A673 (cell line): ENCODE measurements around the gene LHFPL2.

ENCODE experiments used
- EZH2 ChIP-seq: fragments of 200-600 bp; sonication (generic); IDR thresholded peaks from 2 replicates; pipeline ENCODE4 v1.6.1; 2017; ENCODE audit warnings: borderline replicate concordance, low read depth, mild to moderate bottlenecking, mixed read lengths, antibody characterized with exemption, low read length; ENCODE audit not compliant: poor library complexity, severe bottlenecking
- TF ChIP-seq, protein P1 (sequence below): fragments of 300-800, 200-600 bp; sonication (generic); conservative IDR thresholded peaks from 2 replicates; pipeline ENCODE4 v1.5.1; 2017; ENCODE audit warnings: low read depth, mild to moderate bottlenecking, antibody characterized with exemption, low read length, moderate library complexity, mixed read lengths

DNA sequence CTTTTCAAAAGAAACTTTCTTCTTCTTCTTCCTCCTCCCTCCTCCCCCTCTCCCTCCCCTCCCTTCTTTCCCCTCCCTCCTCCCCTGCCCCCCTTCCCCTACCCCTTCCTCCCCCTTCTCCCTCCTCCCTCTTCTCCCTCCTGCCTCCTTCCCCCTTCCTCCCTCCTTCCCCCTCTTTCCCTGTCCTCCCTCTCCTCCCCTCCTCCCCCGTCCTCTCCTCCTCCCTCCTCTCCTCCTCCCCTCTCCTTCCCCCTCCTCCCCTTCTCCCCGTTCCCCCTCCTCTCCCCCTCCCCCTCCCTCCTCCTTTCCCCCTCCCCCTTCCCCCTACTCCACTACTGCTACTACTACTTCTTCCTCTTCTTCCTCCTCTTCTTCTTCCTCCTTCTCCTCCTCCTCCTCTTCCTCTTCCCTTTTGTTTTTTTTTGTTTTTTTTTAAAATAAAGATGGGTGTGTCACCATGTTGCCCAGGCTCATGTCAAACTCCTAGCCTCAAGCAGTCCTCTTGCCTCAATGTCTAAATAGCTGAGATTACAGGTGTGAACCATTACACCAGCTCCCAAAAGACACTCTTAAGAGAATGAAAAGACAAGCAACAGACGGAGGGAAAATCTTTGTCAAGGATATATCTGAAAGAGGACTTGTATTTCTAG is 200.7 kb downstream of the LHFPL2 start:
- TF ChIP-seq, protein P1, sequence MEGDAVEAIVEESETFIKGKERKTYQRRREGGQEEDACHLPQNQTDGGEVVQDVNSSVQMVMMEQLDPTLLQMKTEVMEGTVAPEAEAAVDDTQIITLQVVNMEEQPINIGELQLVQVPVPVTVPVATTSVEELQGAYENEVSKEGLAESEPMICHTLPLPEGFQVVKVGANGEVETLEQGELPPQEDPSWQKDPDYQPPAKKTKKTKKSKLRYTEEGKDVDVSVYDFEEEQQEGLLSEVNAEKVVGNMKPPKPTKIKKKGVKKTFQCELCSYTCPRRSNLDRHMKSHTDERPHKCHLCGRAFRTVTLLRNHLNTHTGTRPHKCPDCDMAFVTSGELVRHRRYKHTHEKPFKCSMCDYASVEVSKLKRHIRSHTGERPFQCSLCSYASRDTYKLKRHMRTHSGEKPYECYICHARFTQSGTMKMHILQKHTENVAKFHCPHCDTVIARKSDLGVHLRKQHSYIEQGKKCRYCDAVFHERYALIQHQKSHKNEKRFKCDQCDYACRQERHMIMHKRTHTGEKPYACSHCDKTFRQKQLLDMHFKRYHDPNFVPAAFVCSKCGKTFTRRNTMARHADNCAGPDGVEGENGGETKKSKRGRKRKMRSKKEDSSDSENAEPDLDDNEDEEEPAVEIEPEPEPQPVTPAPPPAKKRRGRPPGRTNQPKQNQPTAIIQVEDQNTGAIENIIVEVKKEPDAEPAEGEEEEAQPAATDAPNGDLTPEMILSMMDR, result no peak
- no peak for TF ChIP-seq EZH2
